Measurements from ENCODE around the gene DUOX2.

GRCh38 chr15:45137703-45138102, 23.7 kb upstream of the DUOX2 start:
- TF ChIP-seq CHD2 (IDR thresholded peaks at IDR 0.05; ENCODE audit: low read length) (no peak), CBX5 (IDR thresholded peaks at IDR 0.05; ENCODE audit: low read depth, low read length) (no peak)
